ENCODE measurements around the gene AGPAT4. TPM values are rescaled to one million over a fixed set of nuclear protein-coding genes. Genes with fewer than 3 reads are reported as not detected.
A peak's percentile ranks its signal among the peaks of the same experiment; 100 is the strongest.

Gene AGPAT4
- polyA plus RNA-seq, 1 donor (not counting 4 experiments of a cell fraction or from before 2014, with no cell fraction given), result 8.4 TPM

DNA sequence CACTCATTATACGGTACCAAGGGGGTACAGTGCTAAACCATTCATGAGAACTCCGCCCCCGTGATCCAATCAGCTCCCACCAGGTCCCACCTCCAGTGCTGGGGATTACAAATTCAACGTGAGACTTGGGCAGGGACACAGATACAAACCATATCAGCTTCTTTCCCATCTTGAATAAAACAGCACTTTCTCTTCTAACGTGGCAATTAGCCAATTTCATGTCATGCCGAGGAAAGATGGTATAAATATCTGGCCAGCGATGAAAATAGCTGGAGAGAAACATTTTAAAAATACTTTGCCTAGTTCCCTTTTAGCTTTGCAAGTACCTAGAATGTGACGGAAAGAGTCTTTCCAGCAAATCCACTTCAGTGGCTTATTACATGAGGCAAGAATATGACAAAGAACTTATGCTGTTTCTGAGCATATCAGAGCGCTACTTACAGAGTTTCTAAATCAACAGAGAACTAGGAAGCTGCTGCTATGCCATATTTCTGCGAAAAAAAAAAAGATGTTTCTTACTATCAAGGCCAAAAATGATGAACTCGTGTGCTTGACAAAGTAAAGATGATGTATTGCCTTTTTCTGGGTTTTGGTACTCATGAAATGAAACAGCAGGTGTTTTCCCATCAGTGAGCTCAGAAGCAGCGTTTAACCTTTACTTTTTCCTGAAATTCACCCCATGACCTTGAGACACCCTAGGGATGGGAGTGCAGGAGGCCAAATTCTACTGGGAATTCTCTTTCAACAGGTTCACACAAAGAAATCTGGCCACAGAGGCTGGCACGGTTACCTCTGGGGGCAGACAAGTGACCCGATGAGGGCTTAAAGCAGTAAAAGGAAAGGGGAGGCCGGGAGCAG lies 37.9 kb downstream of the AGPAT4 start:
- TF ChIP-seq, protein P1, sequence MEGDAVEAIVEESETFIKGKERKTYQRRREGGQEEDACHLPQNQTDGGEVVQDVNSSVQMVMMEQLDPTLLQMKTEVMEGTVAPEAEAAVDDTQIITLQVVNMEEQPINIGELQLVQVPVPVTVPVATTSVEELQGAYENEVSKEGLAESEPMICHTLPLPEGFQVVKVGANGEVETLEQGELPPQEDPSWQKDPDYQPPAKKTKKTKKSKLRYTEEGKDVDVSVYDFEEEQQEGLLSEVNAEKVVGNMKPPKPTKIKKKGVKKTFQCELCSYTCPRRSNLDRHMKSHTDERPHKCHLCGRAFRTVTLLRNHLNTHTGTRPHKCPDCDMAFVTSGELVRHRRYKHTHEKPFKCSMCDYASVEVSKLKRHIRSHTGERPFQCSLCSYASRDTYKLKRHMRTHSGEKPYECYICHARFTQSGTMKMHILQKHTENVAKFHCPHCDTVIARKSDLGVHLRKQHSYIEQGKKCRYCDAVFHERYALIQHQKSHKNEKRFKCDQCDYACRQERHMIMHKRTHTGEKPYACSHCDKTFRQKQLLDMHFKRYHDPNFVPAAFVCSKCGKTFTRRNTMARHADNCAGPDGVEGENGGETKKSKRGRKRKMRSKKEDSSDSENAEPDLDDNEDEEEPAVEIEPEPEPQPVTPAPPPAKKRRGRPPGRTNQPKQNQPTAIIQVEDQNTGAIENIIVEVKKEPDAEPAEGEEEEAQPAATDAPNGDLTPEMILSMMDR (optimal IDR thresholded peaks at IDR 0.05 in 1 of 3, IDR thresholded peaks at IDR 0.05 in 1 of 3, conservative IDR thresholded peaks at IDR 0.05 in 1 of 3; ENCODE audit: extremely low read depth in 1 of 3, insufficient read depth in 2 of 3, low read length in 3 of 3), result no peak
- TF ChIP-seq EZH2 (IDR thresholded peaks at IDR 0.05; ENCODE audit: low read length), result no peak
- Histone ChIP-seq H3K9me1 (ENCODE audit: control insufficient read depth, extremely low read depth, insufficient read depth, low read length) (no peaks in the 10 kb centered on the region), H3K79me2 (ENCODE audit: control insufficient read depth, insufficient read depth, low read length) (no peaks in the 10 kb centered on the region), H2AFZ (ENCODE audit: control insufficient read depth, low read length) (no peak overlapping the region), H3K4me2 (ENCODE audit: control insufficient read depth, extremely low read depth, insufficient read depth, low read depth, low read length) (no peak overlapping the region), H3K9ac (ENCODE audit: control insufficient read depth, extremely low read depth, insufficient read depth, low read length) (no peak overlapping the region), H4K20me1 (ENCODE audit: control insufficient read depth, extremely low read depth, insufficient read depth, low read length) (no peaks in the 10 kb centered on the region), H3K36me3 (ENCODE audit: control insufficient read depth in 2 of 2, extremely low read depth in 1 of 2, insufficient read depth in 2 of 2, low read length in 2 of 2) (peaks cover 2 to 5% of the 10 kb centered on the region in 2 experiments), H3K4me1 (ENCODE audit: control insufficient read depth, extremely low read depth, insufficient read depth, low read length) (peaks cover 6% of the 10 kb centered on the region), H3K27ac (ENCODE audit: control insufficient read depth, insufficient read depth, low read length) (no peak overlapping the region), H3K9me3 (ENCODE audit: control insufficient read depth, low read depth, low read length) (no peaks in the 10 kb centered on the region), H3K27me3 (ENCODE audit: control insufficient read depth, extremely low read depth, insufficient read depth, low read length) (no peaks in the 10 kb centered on the region), H3K4me3 (ENCODE audit: control insufficient read depth in 2 of 3, extremely low read depth in 1 of 3, insufficient read depth in 2 of 3, low read depth in 1 of 3, low read length in 3 of 3) (no peak overlapping the region)
- no peak for DNase-seq (ENCODE audit: low read depth, low spot score)
- no peak for FAIRE-seq
- dilution Hi-C loops (cut with MboI; ENCODE audit: extremely low pct_ligation_motif_present, low sequenced_read_pairs), result no loop called here

DNA sequence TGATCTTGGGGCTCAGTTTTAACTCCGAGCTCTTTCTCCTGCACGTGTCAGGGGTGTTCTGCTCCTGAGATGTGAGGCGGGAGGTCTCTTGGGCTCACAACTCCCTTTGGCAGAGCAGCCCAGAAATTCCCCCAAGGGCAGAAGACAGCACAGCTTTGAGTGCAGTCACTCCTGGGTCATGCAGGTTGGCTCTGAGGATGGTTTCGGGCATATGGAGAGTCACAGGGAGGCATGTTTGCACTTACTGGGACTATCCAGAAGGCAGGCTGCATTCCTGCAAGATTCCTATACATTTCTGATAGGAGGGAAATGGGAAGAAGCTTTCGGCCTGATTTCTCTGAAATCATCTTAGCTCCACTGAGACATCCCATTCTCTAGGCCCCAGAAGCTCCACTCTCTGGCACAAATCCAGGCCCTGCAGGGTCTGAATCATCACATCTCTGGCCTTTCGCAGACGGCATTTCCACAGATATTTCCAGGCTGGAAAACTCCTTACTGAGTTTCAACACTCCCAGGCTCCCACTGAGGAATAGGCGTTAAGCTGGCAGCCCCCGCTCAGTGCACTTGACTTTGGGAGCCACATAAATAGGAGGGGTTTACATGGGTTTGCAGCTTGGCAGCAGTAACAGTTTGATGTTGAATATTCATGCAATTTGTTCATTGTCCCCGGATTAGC lies 39.7 kb downstream of the AGPAT4 start:
- Histone ChIP-seq H3K9ac (ENCODE audit: control insufficient read depth, extremely low read depth, insufficient read depth, low read length) (no peak overlapping the region), H3K9me1 (ENCODE audit: control insufficient read depth, extremely low read depth, insufficient read depth, low read length) (no peaks in the 10 kb centered on the region), H3K79me2 (ENCODE audit: control insufficient read depth, insufficient read depth, low read length) (no peaks in the 10 kb centered on the region), H2AFZ (ENCODE audit: control insufficient read depth, low read length) (no peak overlapping the region), H4K20me1 (ENCODE audit: control insufficient read depth, extremely low read depth, insufficient read depth, low read length) (no peaks in the 10 kb centered on the region), H3K4me3 (ENCODE audit: control insufficient read depth in 2 of 3, extremely low read depth in 1 of 3, insufficient read depth in 2 of 3, low read depth in 1 of 3, low read length in 3 of 3) (no peak overlapping the region), H3K36me3 (ENCODE audit: control insufficient read depth in 2 of 2, extremely low read depth in 1 of 2, insufficient read depth in 2 of 2, low read length in 2 of 2) (peaks cover 2 to 5% of the 10 kb centered on the region in 2 experiments), H3K4me2 (ENCODE audit: control insufficient read depth, extremely low read depth, insufficient read depth, low read depth, low read length) (no peak overlapping the region), H3K4me1 (ENCODE audit: control insufficient read depth, extremely low read depth, insufficient read depth, low read length) (peaks cover 9% of the 10 kb centered on the region), H3K9me3 (ENCODE audit: control insufficient read depth, low read depth, low read length) (no peaks in the 10 kb centered on the region), H3K27me3 (ENCODE audit: control insufficient read depth, extremely low read depth, insufficient read depth, low read length) (no peaks in the 10 kb centered on the region), H3K27ac (ENCODE audit: control insufficient read depth, insufficient read depth, low read length) (no peak overlapping the region)
- peak; percentile 40 for DNase-seq (ENCODE audit: low read depth, low spot score)
- dilution Hi-C loops (cut with MboI; ENCODE audit: extremely low pct_ligation_motif_present, low sequenced_read_pairs), result no loop called here
- FAIRE-seq, result peak; percentile 84
- no peak for TF ChIP-seq EZH2 (IDR thresholded peaks at IDR 0.05; ENCODE audit: low read length)
- TF ChIP-seq, protein P1 (optimal IDR thresholded peaks at IDR 0.05 in 1 of 3, IDR thresholded peaks at IDR 0.05 in 1 of 3, conservative IDR thresholded peaks at IDR 0.05 in 1 of 3; ENCODE audit: extremely low read depth in 1 of 3, insufficient read depth in 2 of 3, low read length in 3 of 3), result no peak
